HPDE6-E6E7 (cell line): Measurements from ENCODE around the gene OSBPL10.

Experiments
- DNase-seq: peaks from one replicate; pipeline ENCODE4 v3.0.0; 2011; ENCODE audit warnings: missing footprints; ENCODE audit errors: extremely low spot score

OSBPL10 gene

DNA sequence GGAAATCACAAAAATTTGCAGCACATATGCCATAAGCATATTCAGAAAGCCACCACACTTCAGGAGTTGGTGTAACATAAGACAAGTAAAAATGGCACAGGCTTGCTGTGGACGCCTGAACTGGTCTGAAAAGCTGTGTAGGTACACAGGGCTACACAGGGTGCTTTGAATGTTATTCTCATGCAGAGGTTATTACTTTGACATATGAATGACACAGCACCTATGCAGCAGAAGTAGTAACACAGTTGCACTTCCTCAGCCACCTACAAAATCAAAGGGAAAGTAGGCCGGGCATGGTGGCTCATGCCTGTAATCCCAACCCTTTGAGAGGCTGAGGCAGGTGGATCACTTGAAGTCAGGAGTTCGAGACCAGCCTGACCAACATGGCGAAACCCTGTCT is 54.5 kb downstream of the OSBPL10 start:
- no peak for DNase-seq

DNA sequence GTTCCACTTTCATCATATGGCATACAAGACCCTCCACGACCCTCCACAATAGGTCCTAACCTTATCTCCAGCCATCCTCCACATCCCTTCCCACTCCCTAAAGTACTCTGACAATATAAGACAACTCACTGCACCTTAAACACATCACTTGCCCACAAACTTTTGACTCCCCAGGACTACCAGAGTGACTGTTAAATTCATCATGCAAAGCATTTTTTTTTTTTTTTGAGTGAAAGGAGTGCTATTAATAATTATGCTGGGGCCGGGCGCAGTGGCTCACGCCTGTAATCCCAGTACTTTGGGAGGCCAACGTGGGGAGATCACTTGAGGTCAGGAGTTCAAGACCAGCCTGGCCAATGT is 55.8 kb downstream of the OSBPL10 start:
- no peak for DNase-seq

DNA sequence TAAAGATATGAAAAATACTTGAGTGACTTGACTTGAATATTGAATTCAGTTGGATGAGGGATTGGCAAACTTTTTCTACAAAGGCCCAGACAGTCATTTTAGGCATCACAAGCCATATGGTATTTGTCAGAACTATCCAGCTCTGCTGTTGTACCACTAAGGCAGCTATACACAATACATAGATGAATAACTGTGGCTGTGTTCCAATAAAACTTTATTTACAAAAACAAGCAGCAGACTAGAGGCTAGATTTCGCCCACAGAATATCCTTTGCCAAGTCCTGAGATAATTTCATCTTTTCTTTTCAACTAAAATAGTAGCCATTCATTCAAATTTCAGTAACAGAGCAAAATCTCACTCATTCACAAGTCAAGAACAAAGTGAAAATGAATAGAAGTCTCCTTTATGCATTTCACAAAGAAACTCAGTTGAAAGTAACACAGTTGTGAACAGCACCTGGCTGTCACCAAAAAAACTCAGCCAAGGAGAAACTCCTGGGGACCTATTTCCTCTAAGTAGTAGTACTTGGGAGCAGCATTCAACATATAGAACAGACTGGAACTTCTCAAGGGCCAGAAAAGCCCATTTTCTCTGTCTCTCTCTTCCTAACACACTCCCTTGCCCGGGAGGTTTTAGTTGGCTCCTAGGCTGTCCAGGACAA is 56.3 kb downstream of the OSBPL10 start:
- no peak for DNase-seq

DNA sequence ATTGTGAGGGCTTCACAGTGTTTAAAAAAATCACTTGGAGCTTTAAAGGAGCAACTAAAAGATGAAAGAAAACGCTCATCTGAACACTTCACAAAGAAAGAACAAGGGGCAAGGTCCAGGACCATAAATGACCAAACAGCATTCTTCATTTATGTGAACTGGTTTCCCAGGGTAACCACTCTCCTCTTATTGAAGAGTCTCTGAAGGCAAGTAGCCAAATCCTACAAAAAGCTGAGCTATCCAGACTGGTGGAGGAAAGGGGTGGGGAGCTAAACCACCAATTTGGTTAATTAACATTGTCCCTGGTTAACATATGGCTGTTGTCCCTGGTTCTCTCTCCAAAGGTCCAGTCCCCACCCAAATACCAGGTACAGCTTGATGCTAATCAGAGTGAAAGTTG is 58.1 kb downstream of the OSBPL10 start:
- DNase-seq: no peak

DNA sequence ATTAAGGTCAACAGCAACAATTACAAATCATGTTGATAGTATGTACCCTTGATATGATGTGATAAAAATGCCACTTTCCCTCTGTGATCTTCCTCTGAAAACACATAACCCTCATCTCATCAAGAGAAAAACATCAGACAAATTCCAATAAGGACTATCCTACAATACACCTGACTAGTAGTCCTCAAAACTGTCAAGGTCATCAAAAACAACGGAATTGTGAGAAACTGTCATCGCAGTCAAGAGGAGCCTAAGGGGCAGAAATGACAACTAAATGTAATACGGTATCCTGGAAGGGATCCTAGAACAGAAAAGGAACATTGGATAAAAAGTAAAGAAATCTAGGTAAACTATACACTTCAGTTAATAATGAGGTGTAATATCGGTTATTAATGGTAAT is 59.2 kb downstream of the OSBPL10 start:
- no peak for DNase-seq

DNA sequence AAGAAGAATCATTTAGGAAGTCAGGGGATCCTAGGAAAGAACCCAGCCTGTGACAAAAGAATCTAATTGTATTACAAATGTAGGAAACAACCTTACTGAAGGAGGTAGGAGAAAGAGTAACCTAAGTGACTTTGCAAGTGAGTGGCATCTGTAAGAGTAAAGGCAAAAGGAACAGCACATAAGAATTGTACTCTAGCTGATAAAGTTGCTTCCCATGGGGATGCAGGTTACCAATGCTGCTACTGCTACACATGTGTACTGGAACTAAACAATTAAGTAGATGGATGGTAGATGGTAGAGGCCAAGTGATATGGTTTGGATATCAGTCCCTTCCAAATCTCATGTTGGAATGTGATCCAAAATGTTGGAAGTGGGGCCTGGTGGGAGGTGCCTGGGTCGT is 60.8 kb downstream of the OSBPL10 start:
- no peak for DNase-seq

DNA sequence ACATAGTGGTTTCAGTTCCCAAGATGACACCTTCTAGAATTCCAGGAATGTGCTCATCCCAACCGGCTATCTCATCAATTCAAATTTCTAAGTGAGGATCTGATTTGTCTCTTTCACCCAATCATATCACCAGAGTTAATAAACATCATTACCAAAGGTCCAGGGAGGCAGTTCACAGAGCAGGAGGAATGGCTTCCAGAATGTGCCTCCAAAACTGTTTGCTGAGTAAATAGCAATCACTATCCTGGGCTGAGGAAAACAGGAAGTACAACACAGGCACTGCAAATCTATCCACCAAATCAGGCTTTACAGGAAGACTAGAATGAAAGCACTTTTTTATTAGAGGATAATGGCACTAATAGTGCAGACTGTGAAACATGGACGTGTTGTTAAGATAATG is 61.5 kb downstream of the OSBPL10 start:
- no peak for DNase-seq

DNA sequence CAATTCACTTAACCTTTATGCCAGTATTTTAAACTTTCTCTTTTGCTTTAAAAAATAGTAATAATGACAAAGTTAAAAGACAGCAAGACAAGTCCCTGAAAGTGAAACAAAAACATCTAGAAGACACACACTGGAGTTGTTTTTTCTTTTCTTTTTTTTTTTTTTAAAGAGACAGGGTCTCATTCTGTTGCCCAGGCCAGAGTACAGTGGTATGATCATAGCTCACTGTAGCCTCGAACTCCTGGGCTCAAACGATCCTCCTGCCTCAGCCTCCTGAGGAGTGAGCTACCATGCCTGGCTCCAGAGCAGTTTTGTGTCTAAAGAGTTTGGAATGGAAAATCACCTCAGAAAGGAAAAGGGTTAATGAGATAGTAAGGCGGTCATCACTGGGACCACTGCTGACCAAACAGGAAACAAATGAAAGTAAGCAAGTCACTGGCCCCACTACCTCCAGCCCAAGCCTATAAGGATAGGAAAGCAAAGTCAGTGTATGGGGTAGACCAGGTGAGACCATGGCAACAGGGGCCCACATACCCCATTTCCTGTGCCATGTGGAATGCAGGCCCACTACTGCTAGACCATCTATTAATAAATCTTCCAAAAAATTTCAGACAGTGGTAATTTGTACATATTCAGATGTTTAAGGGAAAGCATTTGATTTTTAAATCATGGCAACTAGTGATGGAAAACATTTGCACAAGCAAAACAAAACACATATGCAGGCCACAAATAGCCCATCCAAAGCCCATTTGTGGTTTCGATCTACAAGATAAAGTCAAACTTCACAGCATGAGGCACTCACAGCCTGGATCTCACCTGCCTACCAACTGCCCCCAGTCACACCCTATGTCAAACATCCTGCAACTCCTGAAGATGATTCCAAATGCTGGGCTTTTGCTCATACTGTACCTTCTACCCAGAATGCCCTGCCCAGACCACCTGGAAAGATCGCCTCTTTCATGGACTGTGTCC is 62.6 kb downstream of the OSBPL10 start:
- DNase-seq: no peak

DNA sequence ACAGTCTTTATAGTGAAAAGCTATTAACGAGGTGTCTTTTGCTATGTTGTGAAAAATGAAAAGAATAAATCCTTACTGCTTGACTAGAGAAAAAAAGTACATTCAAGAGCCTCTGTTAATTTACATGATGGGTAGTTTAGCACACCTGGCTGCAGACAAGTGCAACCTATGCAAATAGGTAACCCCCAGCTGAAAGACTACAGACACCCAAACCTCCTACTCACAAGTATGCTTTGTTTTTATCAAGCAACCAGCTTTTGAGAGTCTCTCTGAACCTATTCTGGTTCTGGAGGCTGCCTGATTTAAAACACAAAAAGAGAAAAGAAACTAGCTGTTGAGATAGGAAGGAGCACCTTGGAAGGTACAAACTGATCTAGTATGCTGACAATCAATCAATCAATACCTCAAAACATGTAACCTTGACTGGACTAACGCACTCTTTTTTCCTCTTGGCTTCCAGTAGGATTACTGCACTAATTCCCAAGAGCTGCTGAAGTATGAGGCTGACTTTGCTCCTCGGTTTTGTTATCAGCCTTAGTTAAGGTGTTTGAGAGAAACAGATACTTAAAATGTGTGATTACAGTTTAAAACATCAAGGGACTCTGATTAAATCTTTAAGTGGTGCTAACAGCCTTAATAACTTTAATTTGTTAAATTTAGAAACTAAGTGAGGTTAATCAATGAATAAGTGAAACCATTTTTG is 63.6 kb downstream of the OSBPL10 start:
- DNase-seq: no peak

DNA sequence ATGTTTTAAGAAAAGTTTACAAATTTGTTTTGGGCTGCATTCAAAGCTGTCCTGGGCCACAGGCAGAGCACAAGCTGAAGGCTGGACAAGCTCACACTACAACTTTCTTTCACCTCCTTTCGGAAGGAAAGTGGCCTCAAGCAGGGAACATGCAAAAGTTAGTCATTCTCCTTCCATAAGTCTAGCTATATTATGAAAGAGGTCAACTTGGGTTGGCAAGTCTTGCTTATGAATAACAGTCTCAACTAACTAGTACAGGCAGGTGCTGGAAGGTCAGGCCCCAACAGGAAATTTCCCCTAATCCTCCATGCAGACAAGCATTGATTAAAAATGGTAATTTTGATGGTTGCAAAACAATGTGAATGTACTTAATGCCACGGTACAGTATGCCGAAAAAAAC is 69.4 kb downstream of the OSBPL10 start:
- peak; percentile 19 for DNase-seq

DNA sequence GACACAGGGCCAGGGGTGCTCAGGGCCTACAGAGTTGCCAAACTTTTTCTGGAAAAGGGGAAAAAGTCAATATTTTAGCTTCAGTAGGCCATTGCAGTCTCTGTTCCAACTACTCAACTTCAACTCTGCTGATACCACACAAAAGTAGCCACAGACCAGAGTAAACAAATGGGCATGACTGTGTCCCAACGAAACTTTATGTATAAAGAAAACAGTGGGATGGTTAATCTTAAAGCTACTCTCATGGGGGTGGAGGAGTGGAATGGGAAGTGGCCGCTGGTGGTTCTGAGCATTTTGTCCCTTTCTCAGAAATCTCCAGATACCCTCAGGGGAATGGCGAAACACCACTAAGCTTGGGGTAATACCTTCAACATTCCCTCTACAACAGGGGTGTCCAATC is 69.9 kb downstream of the OSBPL10 start:
- no peak for DNase-seq

DNA sequence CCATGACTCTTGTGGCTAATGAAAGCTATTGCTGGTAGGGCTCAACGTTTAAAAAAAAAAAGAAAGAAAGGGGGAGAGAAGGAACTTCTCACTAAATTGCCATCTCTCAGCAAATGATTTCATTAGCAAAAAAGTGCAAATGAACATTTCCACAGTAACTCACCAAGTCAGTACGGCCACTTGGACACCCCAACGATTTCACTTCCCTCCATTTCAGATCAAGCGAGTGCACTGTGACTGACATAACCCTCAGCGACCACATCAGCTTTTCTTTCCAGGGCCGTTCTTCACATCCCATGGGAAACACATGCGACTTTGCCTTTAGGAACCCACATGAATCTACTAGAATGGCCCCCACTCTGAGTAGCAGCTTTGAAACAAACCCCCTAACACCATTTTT is 71.6 kb downstream of the OSBPL10 start:
- no peak for DNase-seq

DNA sequence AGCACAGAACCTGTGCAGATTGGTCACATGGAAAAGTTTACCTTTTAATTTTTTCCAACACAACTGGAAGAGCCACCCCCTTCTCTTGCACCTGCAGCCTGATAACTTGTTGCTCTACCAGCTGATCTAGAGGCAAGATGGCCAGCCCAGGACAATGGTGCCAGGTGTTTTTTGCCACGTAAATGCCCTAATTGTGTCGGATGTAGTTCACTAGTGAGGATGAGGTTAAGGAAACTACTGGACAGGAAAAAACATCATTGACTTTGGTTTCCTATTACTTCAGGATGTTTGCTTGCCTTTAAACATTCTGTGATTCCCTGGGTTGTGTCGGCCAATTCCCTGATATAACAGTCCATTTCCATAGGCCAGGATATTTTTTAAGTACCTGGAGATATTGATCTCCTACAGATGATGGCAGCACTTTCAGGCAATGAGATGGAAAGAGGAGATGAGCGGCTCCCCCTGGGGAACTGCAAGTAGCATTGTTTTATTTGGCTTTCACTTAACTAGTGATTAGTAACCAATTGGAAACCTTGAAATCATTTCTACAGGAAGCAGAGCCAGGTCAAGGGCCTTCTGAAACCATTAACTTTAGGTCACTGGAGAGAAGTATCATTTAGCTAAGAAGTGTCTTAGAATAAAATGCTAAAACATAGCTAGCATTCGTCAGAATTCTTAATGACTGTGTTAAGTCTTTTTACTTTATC is 72.5 kb downstream of the OSBPL10 start:
- no peak for DNase-seq

DNA sequence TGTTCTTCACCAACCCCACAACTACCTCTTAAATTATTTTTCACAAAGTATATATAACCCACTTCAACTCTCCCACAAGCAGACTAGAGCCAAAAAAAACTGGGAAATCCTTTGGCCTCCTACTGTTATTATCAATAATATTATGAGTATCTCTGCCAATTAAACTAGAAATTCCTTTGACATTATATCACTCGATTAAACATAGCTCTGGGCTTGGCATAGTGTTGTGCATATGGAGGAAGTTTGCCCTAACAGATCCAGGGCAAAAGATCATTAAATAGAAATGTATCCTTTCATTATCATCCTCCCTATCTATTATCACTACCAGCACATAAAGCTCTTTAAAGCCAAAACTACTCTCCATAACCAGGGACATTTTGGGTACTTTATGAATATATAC is 74.9 kb downstream of the OSBPL10 start:
- no peak for DNase-seq

DNA sequence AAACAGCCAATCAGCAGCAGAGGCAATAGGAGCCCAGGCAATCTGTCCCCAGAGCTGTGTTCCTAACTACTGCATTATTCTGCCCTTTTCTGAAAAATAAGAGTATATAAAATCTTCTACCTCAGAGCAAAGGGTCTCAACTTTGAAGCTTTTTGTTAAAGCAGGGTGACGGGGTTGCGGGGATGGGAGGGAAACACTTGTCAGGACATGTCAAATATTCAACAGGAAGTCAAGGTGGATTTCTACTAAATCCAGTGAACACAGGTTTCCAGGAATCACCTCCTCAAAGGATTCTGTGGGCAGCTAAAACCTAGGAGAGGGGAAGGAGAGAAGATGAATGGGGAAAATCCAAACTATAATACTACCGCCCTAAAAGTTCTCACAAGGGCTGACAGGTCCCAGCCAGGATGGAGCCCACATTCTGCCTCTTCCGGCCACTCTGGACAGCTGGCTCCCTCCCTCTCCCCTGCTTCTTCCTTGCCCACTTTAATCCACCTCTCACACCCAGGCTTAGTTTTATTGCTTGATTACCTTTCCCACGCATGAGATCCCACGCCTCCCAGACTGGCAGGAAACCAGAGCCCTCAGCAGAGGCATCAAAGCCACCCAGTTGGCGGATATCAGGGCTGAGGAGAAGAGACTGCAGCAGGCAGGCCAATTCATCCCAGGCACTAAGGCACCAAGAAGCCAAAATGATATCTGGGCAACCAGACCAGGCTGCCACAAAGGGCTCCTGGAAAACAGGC is 77.2 kb downstream of the OSBPL10 start:
- DNase-seq: no peak

DNA sequence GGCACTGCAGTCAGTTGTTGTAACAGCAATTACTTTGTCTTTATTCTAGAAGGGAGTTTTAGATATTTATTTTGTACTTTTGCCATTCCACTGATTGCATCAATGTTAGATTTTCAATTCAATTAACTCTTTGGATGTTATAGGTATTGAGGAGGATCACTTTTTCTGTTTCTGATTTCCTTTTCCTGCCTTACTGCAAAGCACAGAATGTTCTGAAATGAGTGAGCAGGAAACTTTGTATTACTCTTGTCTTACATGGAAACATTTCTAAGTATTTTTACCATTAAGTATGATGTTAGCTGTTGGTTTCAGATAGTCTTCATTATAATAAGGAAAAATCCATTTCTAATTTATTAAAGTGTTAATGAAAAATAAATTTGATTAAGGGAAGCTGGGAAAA is 80.5 kb downstream of the OSBPL10 start:
- DNase-seq: no peak

DNA sequence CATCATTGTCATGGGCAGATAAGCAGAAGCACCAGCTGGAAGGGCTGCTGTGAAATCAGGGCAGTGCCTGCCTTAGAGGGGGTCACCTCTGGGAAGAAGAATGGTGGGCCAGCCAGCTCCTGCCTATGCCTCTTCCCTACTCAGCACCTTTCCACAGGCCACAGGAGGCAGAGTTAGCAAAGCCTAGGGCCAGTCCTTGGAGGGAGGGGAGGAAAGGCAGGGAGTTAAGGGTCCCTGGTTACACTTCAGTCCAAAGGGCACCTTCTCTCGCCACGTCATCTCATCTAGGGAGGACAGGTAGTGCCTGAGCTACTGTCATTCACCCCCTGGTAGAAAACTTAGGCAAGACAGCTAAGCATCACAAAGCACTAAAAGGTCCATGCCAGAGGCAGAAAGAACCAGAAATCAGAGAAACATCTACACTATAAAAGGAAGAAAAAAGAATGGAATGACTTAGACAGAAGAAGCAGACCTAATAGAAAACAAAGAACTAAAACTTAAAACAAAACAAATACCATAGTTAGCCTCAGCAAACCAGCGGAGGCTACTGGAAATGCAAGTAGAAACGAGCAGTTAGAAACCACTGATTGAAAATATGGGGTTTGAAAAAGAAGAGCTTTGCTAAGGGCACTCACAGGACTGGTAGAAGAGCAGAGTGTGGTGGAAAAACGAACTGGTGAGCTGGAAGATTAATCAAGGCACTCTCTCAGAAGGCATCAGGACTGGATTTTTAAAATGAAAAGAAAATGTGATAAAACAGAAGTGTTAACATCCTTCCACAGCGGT is 84.2 kb downstream of the OSBPL10 start:
- DNase-seq: no peak

DNA sequence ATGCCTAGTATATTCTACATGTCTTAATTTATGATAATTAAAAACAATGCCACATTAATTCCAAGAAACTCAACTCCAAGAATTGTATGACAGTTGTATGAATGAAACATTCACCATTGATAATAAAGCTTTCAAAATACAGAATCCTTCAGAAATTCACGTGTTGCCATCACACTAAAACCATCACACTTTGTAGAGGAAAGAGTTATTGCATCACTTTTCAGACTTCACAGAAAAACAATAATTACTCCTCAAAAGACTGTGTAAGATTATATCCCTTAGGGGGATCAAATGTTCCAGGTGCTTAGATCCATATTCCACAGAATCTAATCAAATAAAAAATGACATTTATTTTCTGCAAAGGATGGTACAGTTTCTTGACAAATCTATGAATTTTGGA is 85.0 kb downstream of the OSBPL10 start:
- DNase-seq: no peak

DNA sequence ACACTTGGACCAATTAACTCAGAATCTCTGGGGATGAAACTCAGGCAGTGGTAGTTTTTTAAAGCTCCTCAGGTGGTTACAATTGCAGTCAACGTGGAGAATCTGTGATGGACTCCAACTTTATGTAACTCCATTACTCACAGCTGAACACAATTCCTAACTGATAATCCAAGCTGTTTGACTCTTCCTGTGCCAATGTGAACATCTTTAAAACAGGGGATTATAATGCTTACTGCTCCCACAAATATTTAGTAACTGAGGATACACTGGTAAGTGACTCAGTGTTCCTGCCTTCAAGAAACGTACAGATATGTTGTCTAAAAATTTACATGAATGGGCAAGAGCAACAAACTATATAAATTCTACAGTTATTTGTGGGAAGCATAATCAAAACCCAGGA is 85.6 kb downstream of the OSBPL10 start:
- DNase-seq: no peak

DNA sequence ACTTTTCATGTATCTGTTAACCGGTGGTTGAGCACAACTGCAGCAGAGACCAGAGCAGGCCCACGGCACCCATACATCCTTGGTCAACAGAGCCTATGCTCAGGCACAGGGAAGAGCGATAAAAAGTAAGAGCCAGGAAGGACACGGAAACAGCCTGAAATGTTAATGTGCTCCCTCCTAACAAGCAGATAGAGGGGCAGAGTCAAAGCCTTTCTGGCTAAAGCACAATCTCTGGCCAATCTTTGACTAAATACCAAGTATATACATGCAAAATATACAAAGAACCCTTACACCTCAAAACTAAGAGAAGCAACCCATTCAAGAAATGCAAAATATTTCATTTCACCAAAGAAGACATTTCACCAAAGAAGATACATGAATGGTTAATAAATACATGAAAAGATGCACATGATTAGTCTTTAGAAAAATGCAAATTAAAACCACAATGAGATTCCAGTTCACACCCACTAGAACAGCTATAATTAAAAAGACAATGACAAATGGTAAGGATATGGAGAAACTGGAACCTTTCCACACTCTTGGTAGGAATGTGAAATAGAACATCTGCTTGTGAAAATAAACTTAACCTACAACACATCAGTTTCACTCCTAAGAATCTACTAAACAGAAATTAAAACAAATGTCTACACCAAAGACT is 88.0 kb downstream of the OSBPL10 start:
- DNase-seq: no peak
